ENCODE measurements around the gene ZNF486.
A peak's percentile ranks its signal among the peaks of the same experiment; 100 is the strongest.
"Not testable (repeated sequence)": the region's sequence is repeated elsewhere in the genome, so short reads cannot be mapped to it uniquely, and the experiment has no call there.

Gene ZNF486

GRCh38 chr19:20167020-20167644 lies at the start of gene ZNF486:
Gene ZNF486, plus strand, starts transcription at chr19:20167214. Its CDS starts 117 bp downstream, at chr19:20167331.
- H3K4me3 ChIP-seq (ENCODE audit: low read depth, low read length), result peak within 1 kb of the TSS; percentile 88

GRCh38 chr19:20118064-20118839 lies 48.8 kb upstream of the ZNF486 start:
- not testable (repeated sequence) for H3K4me3 ChIP-seq (ENCODE audit: low read depth, low read length)

- no peak overlapping the region for H3K4me3 ChIP-seq (ENCODE audit: low read depth, low read length)
These were observed 42.1 kb upstream of the ZNF486 start for GRCh38 chr19:20124879-20125278.

- H3K4me3 ChIP-seq (ENCODE audit: low read depth, low read length), result not testable (repeated sequence)
These were observed 34.1 kb upstream of the ZNF486 start for GRCh38 chr19:20132933-20133332.

- not testable (repeated sequence) for H3K4me3 ChIP-seq (ENCODE audit: low read depth, low read length)
These were observed 29.3 kb upstream of the ZNF486 start for GRCh38 chr19:20137714-20138113.

- no peak overlapping the region for H3K4me3 ChIP-seq (ENCODE audit: low read depth, low read length)
These were observed 15.3 kb upstream of the ZNF486 start for GRCh38 chr19:20151617-20152145.

- H3K4me3 ChIP-seq (ENCODE audit: low read depth, low read length), result not testable (repeated sequence)
These were observed 14.5 kb upstream of the ZNF486 start for GRCh38 chr19:20152506-20152905.

GRCh38 chr19:20153281-20153680 lies 13.7 kb upstream of the ZNF486 start:
- no peak overlapping the region for H3K4me3 ChIP-seq (ENCODE audit: low read depth, low read length)

- no peak overlapping the region for H3K4me3 ChIP-seq (ENCODE audit: low read depth, low read length)
These were observed 12.4 kb upstream of the ZNF486 start for GRCh38 chr19:20154636-20155035.

- H3K4me3 ChIP-seq (ENCODE audit: low read depth, low read length), result no peak overlapping the region
These were observed 4.2 kb upstream of the ZNF486 start for GRCh38 chr19:20162821-20163220.

- no peak overlapping the region for H3K4me3 ChIP-seq (ENCODE audit: low read depth, low read length)
These were observed 2.6 kb upstream of the ZNF486 start for GRCh38 chr19:20164456-20164855.

GRCh38 chr19:20165971-20166592 lies 932 bp upstream of the ZNF486 start:
- H3K4me3 ChIP-seq (ENCODE audit: low read depth, low read length), result no peak overlapping the region

- peak overlapping the region; percentile 88 for H3K4me3 ChIP-seq (ENCODE audit: low read depth, low read length)
These were observed 673 bp downstream of the ZNF486 start for GRCh38 chr19:20167651-20168122.

GRCh38 chr19:20171285-20171684 lies 4.3 kb downstream of the ZNF486 start:
- no peak overlapping the region for H3K4me3 ChIP-seq (ENCODE audit: low read depth, low read length)

GRCh38 chr19:20175848-20176247 lies 8.8 kb downstream of the ZNF486 start:
- not testable (repeated sequence) for H3K4me3 ChIP-seq (ENCODE audit: low read depth, low read length)

- not testable (repeated sequence) for H3K4me3 ChIP-seq (ENCODE audit: low read depth, low read length)
These were observed 12.9 kb downstream of the ZNF486 start for GRCh38 chr19:20179956-20180355.

GRCh38 chr19:20182222-20182785 lies 15.3 kb downstream of the ZNF486 start:
- H3K4me3 ChIP-seq (ENCODE audit: low read depth, low read length), result no peak overlapping the region

GRCh38 chr19:20186174-20186573 lies 19.2 kb downstream of the ZNF486 start:
- H3K4me3 ChIP-seq (ENCODE audit: low read depth, low read length), result no peak overlapping the region

- H3K4me3 ChIP-seq (ENCODE audit: low read depth, low read length), result no peak overlapping the region
These were observed 30.7 kb downstream of the ZNF486 start for GRCh38 chr19:20197747-20198146.

- H3K4me3 ChIP-seq (ENCODE audit: low read depth, low read length), result no peak overlapping the region
These were observed 42.0 kb downstream of the ZNF486 start for GRCh38 chr19:20209051-20209450.

GRCh38 chr19:20214366-20214765 lies 47.4 kb downstream of the ZNF486 start:
- not testable (repeated sequence) for H3K4me3 ChIP-seq (ENCODE audit: low read depth, low read length)

Measured in iPS-11a (cell line).